Measurements from ENCODE around the gene ALK. TPM values are rescaled to one million over a fixed set of nuclear protein-coding genes. Genes with fewer than 3 reads are reported as not detected.

Gene ALK
- total RNA-seq, 1 experiment from 2014 or later, result not detected

- H3K14ac ChIP-seq (ENCODE audit: insufficient read depth, low read length), result no peak overlapping the region
- no peak overlapping the region for H2BK20ac ChIP-seq (ENCODE audit: low read depth, low read length, poor library complexity, severe bottlenecking)
- no peak overlapping the region for H3K4me2 ChIP-seq (ENCODE audit: insufficient read depth, insufficient read length, low read length)
- no peak overlapping the region for H4K5ac ChIP-seq (ENCODE audit: insufficient read length, low read depth, low read length)
- Mint-ChIP-seq H3K36me3 (ENCODE audit: insufficient read depth in 1 of 3, low read depth in 3 of 3) (no peaks in the 10 kb centered on the region), H3K4me3 (no peak overlapping the region), H3K4me1 (peaks cover 19 to 20% of the 10 kb centered on the region in 2 experiments), H3K27me3 (ENCODE audit: low read depth) (peaks cover 26% of the 10 kb centered on the region), H3K9me3 (no peaks in the 10 kb centered on the region), H3K27ac (no peak overlapping the region)
- H2BK120ac ChIP-seq (ENCODE audit: low read depth, low read length, poor library complexity, severe bottlenecking), result no peak overlapping the region
- no peak for TF ChIP-seq CTCF (conservative IDR thresholded peaks at IDR 0.05)
- no peak overlapping the region for H2BK5ac ChIP-seq (ENCODE audit: insufficient read length, low read length)
- no peak overlapping the region for H3K18ac ChIP-seq (ENCODE audit: insufficient read length, low read depth, low read length)
- no peaks in the 10 kb centered on the region for H3K27me3 ChIP-seq (ENCODE audit: insufficient read depth, low read length)
- H3K79me1 ChIP-seq (ENCODE audit: insufficient read depth, low read depth, low read length, poor library complexity, severe bottlenecking), result no peaks in the 10 kb centered on the region
- no peak for DNase-seq
- no peak overlapping the region for H3K56ac ChIP-seq (ENCODE audit: insufficient read length, low read depth, low read length)
- H2AFZ ChIP-seq (ENCODE audit: low read length), result no peak overlapping the region
- no CpG with 5 or more reads among the region's 4 CpGs for WGBS (ENCODE audit: extremely low coverage, insufficient read length, low lambda C conversion rate)
- H3T11ph ChIP-seq (ENCODE audit: low read length), result no peak overlapping the region
- no peak overlapping the region for H2BK12ac ChIP-seq (ENCODE audit: insufficient read length, low read depth, low read length)
- H3K4me1 ChIP-seq (ENCODE audit: insufficient read depth, low read length), result peaks cover 2% of the 10 kb centered on the region; the same call in 1 of the 2 replicates
- H3K4ac ChIP-seq (ENCODE audit: low read depth, low read length), result no peak overlapping the region
- H3K79me2 ChIP-seq (ENCODE audit: insufficient read depth, low read length), result no peaks in the 10 kb centered on the region
- H4K20me1 ChIP-seq (ENCODE audit: control insufficient read depth, insufficient read depth, insufficient read length), result no peaks in the 10 kb centered on the region
- no peak overlapping the region for H3K23ac ChIP-seq (ENCODE audit: insufficient read length, low read depth, low read length)
- no peak overlapping the region for H3K9ac ChIP-seq (ENCODE audit: extremely low read depth, insufficient read length, low read length)
- H2AK5ac ChIP-seq (ENCODE audit: insufficient read length, low read length), result no peak overlapping the region
- no peak overlapping the region for H3K27ac ChIP-seq (ENCODE audit: insufficient read length, low read depth, low read length)
- H4K91ac ChIP-seq (ENCODE audit: insufficient read length, low read depth, low read length), result no peak overlapping the region
- no peaks in the 10 kb centered on the region for H3K23me2 ChIP-seq (ENCODE audit: insufficient read length, low read depth, low read length, poor library complexity, severe bottlenecking)
- H4K8ac ChIP-seq (replicated peaks; ENCODE audit: insufficient read length, low read depth, low read length), result no peak overlapping the region
- H3K9me3 ChIP-seq (ENCODE audit: control insufficient read depth, low read depth, low read length), result no peaks in the 10 kb centered on the region
- H2BK15ac ChIP-seq (ENCODE audit: low read depth, low read length), result no peak overlapping the region
Observed at GRCh38 chr2:29573612-29574011, 347.8 kb downstream of the ALK start.
